ENCODE results near the gene PAN2.
"Not testable (repeated sequence)": the region's sequence is repeated elsewhere in the genome, so short reads cannot be mapped to it uniquely, and the experiment has no call there.

Gene PAN2

DNA sequence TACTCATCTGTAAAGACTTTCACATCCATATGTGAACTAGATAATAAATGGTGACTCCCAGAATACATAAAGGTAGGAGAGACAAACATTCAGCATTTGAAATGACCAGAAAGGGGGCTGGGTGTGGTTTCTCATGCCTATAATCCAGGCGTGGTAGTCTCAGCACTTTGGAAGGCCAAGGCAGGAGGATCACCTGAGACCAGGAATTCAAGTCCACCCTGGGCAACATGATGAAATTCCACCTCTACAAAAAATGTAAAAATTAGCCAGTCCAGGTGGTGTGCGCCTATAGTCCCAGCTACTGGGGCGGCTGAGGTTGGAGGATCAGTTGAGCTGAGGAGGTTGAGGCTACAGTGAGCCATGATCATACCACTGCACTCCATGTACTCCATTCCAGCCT lies 29.5 kb downstream of the PAN2 start:
- DNase-seq = no peak

DNA sequence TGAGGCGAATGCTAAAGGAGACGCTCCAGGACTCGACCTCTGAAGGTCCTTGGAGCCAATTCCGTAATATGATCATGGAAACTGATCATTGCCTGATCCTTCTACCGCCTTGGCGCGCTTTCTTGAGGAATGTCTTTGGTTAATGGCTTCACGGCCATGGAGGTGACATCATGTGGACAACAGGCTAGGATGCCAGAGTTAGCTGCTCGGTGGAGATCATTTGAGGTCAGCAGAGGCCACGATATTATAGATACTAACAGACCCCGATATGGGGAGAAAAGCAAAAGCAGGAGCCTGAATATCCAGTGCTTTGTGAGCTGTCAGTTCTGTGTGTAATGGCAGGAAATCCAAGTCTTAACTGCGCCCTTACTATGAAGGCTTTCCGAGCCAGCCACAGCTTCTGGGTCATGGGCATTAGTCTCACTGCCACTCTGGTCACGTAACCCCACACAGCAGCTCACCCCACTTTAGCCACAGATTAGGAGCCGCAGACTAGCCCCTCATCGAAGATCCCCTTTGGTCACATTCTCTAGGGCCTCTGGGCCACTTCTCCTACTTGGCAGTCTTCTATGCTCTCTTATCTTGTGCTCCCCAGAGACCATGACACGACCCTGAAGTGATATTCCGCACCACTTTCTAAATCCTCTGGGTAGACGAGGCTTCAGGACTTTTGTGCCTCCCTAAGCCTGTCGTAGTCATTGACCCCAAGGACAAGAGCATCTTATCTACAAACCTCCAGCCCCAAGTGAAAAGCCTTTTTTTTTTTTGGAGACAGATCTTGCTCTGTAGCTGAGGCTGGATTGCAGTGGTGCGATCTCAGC lies 32.9 kb downstream of the PAN2 start:
- DNase-seq = no peak

DNA sequence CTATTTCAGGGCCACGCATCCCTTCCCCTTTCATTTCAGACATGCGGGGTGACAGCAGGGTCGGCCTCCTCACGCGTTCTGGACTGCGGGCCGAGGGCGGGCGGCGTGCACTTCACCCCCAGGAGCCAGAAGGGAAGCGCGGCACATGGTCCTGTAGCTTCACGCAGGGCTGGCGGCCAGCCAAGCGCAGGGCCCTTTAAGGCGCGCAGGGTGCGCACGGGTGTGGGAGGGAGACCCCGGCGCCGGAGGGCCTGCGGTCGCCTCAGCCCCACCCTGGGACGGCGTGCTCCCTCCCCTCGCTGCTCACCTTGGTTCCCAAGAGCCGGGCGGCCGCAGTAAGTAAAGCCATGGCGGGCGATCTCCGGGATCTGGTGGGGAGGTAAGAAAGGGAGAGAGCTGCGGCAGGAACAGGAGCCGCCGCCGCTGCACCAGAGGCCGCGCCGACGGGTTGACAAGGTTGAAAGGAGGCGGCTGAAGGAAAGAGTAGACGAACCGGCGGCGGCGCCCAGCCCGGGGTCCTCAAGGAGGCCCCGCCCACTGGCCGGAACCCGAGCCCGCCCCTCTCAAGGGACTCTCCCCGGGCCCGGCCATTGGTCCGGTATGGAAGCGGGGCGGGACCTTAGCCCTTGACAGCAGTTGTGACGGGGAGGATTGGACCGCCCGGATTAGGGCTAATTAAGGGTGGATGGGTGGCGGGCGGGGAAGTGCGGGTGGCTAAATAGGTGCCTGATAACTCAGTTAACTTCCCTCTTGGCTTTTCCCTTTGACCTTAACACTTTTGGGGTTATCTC lies 33.8 kb downstream of the PAN2 start, which contains the start of gene CS:
Gene CS, minus strand, starts transcription at position 478 of the 791 bp plus-strand sequence. Its CDS starts 129 bp downstream, at position 349.
- DNase-seq = peak; percentile 94

DNA sequence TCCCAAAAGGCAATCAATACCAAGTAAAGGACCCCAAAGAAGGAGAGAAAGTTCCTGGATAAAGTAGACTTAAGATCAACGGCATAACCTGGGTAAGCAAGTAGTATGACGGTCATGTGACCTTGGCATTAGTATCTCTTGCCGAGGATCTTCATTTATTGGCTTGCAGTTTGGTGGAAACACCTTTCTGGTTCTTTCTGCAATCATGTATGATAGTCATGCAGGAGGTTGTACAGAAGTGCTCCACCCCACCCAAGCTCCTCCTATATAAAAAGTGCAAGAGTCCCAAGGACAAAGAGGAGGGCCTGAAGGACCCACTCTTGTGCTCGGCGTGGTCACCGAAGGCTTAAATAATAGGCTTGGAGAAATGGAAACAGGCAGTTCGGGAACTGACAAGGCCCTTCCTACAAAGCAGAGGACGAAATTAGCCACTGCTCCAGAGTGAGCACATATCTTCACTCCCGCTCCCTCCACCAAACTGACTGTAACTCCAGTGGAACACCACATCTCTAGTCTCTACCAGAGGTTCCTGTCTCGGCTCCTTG lies 34.4 kb downstream of the PAN2 start:
- DNase-seq = no peak

DNA sequence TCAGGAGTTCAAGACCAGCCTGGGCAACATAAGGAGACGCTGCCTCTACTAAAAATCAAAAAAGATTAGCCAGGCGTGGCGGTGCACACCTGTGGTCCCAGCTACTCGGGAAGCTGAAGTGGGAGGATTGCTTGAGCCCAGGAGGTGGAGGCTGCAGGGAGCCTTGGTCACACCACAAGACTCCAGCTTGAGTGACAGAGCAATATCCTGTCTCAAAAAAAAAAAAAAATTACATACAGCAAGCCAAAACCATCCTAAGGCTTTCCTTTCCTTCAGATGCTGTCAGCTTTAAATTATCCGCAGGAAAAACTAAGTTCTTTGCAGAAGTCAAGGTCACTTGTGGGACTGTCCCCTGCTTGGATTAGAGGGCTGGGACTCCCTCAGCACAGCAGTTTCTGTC lies 35.0 kb downstream of the PAN2 start:
- DNase-seq = no peak

DNA sequence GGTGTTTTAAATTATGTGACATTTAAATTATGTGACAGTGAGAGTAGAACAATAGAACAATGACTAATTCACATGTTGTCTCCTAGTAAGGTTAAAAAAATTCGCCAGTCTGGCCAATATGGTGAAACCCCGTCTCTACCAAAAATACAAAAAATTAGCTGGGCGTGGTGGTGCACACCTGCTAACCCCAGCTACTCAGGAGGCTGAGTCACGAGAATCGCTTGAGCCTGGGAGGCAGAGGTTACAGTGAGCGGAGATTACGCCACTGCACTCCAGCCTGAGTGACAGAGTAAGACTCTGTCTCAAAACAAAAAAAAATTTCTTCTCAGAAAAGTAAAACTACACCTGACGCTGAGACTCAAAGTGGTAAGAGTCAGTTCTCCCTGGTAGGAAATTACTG lies 36.4 kb downstream of the PAN2 start:
- DNase-seq = no peak

DNA sequence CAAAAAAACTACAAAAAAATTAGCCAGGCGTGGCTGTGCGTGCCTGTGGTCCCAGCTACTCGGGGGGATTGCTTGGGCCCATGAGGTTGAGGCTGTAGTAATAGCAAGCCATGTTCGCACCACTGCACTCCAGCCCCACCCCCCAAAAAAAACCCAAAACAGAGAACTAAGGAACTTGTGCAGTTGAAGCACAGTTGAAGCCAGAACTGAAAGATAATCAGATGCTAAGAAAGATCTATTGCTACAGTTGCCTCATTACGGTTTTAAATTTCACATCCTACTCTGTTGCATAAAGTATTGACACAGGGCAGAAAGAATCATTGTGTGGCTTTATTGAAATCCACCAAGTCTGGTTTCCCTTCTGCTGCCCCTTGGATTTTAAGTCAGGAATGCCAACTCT lies 37.5 kb downstream of the PAN2 start:
- DNase-seq = no peak

DNA sequence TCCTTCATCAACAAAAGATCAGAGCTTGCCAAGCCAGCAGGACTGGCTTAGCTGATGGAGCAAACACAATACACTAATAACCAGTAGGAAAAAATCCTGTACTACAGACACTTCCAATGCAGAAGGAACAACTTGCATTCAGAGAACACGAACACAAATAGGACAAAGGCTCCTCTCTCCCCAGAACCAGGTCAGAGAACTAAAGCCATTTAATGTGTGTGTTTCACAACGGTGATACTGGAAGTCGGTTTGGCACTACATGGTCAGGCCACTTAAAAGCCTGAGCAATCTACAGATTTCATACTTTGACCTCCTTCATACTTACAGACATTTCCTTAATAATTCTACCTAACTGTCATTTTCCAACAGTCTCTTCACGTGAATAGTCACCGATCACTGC lies 40.0 kb downstream of the PAN2 start:
- no peak for DNase-seq

DNA sequence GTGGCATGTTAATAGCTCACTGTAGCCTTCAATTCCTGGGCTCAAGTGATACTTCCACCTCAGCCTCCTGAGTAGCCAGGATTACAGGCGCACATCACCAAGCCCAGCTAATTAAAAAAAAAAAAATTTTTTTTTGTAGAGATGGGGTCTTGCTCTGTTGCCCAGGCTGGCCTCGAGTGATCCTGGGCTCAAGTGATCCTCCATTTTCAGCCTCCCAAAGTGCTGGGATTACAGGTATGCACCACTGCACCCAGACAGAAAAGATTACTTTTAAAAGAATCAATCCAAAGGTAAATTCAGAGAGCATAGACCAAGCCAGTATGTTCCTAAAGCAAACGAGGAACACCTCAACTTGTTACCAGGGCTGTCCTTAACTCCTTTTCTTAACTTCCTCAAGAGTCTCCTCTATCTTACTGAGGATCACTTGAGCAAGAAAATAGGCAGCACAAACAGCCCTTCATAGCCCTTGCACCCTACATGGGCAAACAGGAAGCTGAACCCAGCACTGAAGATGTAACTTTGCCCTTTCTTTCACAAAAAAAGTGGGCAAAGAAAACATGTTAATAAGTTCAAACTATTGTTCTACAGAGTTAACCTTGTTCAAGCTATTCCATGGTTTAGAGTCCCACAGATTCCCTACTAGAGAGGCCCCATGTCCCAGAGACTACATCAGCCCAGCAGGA lies 45.0 kb downstream of the PAN2 start:
- DNase-seq = no peak

DNA sequence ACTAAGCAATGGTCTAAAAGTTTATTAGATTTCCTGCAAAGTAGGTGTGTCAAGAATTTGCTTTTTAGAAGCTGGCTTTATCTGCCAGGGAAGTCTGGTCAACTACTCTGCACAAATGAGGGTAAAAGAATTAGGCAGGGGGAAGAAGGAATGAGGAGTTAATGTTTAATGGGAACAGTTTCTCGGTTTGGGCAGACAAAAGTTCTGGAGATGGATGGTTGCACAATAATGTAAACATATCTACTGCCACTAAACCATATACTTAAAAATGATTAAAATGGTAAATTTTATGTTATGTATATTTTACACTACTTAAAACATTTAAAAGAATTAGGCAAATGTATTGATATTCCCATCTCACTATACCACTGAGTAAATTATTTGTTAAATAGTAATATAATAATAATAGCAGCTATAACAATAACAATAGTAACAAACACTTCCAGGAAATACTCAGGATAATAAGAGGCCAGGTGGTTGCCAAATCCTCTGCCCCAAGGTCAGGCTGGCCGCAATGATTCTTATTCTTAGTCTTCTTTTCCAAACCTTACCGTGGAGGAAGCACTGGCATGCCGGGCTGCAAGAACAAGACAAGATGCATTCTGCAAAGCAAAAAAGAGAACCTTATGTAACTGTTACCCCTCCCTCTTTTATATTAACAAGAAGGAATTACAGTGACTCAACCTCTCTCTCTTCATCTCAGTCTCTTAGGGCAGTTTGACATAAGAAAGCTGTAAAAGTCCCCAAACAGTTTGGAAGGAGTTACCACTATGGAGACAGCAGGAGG lies 47.6 kb downstream of the PAN2 start:
- no peak for DNase-seq

DNA sequence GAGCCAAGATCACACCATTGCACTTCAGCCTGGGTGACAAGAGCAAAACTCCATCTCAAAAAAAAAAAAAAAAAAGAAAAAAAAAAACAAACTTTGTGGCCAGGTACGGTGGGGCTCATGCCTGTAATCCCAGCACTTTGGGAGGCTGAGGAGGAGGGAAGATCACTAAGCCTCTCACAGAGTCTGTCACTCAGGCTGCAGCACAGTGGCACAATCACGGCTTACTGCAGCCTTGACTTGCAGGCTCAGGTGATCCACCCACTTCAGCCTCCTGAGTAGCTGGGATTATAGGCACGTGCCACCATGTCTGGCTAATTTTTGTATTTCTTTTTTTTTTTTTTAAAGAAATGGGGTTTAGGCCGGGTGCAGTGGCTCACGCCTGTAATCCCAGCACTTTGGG lies 49.5 kb downstream of the PAN2 start:
- DNase-seq = not testable (repeated sequence)

DNA sequence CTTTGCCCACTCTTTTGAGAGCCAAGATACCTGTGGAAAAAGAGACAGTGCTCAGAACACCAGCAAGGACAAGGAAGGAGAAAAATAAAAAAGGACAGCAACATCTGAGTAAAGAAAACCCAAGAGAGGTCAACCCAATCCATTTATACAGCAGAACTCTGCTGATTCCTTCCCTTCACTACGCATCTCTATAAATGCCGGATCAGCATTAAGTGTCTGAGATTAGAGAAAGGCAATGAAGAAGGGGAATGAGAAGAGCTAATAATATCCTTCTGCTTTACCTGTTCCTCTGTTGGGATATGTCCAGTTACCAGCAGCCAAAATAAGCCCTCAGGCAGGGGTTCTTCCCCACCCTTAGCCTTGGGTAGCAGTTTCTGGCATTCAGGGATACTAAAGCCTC lies 51.2 kb downstream of the PAN2 start:
- no peak for DNase-seq

DNA sequence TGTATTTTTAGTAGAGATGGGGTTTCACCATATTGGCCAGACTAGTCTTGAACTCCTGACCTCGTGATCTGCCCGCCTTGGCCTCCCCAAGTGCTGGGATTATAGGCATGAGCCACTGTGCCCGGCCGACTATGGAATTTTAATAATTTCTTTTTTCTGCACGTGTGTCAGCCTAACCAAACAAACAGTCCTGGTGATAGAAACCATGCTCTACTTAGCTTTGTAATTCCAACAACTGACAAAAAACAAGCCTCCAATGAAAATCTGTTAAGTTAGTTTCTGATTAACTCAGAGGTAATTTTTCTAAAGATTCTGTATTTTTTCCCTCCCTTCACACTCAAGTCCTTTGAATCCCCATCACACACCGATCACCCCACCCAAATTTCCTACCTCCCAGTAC lies 51.8 kb downstream of the PAN2 start:
- DNase-seq = no peak

DNA sequence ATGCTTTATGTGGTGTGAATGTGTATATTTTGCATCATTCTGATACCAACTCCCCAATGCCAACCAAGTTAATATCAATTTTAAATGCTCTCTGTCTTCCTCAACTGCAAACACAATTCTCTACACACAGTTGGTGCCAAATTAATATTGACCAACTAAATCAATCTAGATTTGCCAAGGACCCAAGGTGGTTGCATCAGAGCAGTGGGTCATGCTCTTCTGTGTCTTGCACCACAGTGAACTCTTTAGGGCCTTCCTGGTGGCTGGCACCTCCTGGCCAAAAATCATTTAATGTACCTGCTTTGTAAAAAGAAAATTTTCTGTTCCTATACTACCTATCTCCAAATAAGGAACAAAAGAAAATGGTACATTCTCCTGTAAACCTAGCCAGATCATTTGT lies 53.0 kb downstream of the PAN2 start:
- DNase-seq = no peak

DNA sequence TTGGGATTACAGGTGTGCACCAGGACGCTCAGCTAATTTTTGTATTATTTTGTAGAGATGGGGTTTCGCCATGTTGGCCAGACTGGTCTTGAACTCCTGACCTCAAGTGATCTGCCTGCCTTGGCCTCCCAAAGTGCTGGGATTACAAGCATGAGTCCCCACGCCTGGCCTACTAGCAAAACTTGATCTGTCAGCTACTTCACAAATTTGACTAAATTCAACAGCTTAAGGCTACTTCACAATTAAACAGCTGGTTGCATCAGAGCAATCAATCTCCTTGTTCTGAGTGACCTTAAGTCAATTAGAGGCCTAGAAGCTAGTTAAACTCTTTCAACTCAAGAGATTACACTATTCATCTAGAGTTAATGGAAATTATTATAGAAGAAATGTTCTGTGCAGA lies 54.9 kb downstream of the PAN2 start:
- no peak for DNase-seq

DNA sequence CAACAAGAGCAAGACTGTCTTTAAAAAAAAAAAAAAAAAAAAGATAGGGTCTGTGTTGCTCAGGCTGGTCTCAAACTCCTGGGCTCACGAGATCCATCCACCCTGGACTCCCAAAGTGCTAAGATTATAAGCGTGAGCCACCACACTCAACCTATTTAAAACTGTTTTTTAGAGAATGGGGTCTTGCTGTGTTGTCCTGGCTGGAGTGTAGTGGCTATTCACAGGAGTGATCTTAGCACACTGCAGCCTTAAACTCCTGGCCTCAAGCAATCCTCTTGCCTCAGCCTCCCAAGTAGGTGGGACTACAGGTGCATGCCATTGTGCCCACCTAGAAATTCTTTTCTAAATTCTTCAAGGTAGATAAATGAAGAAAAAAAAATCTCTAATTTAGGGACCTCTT lies 59.5 kb downstream of the PAN2 start:
- no peak for DNase-seq

DNA sequence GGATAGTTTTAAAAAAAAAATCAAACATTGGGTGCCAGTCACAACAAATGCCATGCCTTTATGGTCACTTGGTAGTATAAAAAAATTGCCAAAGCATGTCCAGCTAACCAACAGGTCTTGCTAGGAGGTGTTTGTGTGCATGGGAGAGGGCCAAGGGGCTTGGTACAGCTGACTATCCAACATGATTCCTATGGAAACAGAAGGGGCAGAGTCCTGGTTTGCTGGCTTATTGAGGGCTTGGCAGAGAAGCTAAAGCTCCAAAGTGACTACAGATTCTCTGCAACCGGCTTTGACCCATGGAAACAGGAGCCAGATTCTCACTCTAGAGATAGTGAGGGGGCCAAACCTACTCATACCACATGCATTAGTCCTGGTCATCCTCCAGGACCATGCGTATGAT lies 61.3 kb downstream of the PAN2 start:
- DNase-seq = not testable (repeated sequence)

DNA sequence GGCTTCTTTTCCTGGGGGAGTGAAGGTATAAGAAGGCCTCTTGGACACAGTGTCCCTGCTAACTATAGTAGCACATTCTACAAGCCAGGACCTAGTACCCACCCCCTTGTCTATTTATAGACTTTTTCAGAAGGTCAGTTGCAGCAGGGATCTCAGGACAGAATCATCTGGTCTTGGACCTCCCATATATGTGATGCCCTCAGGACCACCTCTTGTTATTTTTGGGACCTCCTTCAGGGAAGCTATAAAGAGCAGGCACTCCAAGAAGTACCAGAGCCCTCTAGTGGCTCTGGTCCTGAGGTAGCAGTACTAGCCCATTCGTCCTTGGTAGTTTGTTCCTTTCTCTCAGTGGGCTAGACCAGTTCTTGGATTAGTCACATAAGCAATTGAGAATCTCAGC lies 62.8 kb downstream of the PAN2 start:
- no peak for DNase-seq

DNA sequence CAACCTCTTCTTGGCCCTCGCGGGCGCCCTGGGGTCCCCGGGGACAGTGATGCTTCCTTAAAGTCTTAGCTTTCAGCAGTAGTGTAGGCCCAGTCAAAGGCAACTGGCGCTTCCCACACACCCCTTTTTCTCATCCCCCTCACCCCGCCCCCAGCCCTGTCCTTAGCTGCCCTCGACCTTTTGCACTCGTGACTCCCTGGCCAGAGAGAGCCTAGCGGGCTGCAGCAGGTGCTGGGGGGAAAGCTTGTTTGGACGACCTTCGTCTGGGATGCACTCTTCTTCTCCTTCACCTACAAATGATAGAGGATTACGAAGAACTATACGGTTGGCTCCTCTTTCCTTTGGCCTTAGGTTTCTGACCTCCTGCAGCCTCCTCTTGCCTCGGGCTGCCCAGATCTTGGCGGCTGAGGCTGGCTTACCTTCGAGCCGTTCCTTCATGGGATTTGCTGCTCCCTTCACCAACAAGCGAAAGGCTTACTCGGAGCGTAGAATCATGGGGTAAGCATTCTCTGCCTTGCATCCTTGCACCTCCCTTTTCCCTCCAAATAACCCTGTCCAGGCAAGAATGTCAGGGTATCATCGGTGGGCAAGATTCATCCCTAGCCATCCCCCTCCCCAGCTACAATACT lies 66.2 kb downstream of the PAN2 start:
- no peak for DNase-seq

DNA sequence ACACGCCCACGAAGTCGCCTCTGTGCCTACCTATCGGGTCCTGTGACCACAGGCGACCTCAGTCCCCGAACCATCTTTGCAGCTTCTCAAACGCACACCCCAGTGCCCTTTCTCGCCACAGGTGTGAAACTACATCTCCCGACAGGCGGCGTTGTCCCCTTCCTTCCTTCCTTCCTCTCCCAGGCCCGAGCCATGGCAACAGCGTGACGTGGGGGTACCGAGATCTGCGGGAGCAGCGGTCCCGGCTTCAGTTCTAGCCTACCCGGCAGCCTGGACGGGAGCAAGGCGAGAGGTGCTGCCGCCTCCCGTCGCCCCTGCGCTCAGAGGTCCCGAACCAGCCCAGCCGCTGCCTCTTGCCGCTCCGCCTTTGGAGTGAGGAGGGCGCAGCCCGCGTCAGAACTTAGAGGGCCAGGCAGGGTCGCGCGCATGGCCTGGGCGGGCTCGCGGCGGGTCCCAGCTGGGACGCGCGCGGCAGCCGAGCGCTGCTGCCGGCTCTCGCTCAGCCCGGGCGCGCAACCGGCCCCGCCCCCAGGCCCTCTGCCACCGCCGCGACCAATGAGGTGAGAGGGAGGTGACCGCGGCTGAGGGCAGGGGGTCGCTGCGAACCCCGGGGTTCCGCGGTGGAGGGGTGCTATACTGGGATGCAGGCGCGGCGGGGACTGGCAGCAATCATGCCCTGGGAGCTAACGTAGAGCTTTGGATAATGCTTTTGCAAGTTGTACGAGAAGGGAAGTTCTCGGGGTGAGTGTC lies 66.9 kb downstream of the PAN2 start, which contains the start of gene COQ10A:
Gene COQ10A, plus strand, starts transcription at position 250 of the 750 bp plus-strand sequence. Its CDS starts 177 bp downstream, at position 427.
- DNase-seq = peak; percentile 89
